A549 (cell line): ENCODE results near the gene EXOC6.

Experiments
- EP300 ChIP-seq, 2 experiments: fragments of >200 bp; sonication (Bioruptor Twin); formaldehyde crosslinking; IDR thresholded peaks; 2 replicates in 1 of 2; 3 replicates in 1 of 2; pipeline ENCODE4 v1.6.1; 2016 to 2017
- HOXA7 ChIP-seq: fragments of 250-450 bp; sonication (Bioruptor Pico); IDR thresholded peaks from 2 replicates; pipeline ENCODE4 v1.5.0; 2020; ENCODE audit warnings: mild to moderate bottlenecking, moderate library complexity
- MAX ChIP-seq: IDR thresholded peaks from 2 replicates; pipeline ENCODE4 v1.6.1; 2012
- PBX3 ChIP-seq: IDR thresholded peaks from 2 replicates; pipeline ENCODE4 v1.6.1; 2012
- SMC3 ChIP-seq: fragments of >200 bp; sonication (Bioruptor Twin); formaldehyde crosslinking; IDR thresholded peaks from 3 replicates; pipeline ENCODE4 v1.6.1; 2018; ENCODE audit warnings: inconsistent platforms
- ZFP36 ChIP-seq: fragments of 450-650 bp; IDR thresholded peaks from 2 replicates; pipeline ENCODE4 v1.6.1; 2014; ENCODE audit warnings: borderline replicate concordance; ENCODE audit not compliant: partially characterized antibody

GRCh38 chr10:93071674-93072224 is 223.4 kb downstream of the EXOC6 start:
- TF ChIP-seq EP300 (IDR thresholded peaks at IDR 0.05) (no peak), HOXA7 (CRISPR knock-in tag) (no peak), PBX3 (no peak), SMC3 (no peak), ZFP36 (no peak), MAX (no peak)
